Measurements from ENCODE around the gene HSDL1. TPM values are rescaled to one million over a fixed set of nuclear protein-coding genes. Genes with fewer than 3 reads are reported as not detected.

Gene HSDL1
- total RNA-seq, 4 donors from 2014 or later: 10.1 to 19.2 (median 13.3) TPM

GRCh38 chr16:84104231-84104630 lies 40.7 kb downstream of the HSDL1 start:
- no peak for ATAC-seq
- no peak overlapping the region for H3K27ac ChIP-seq
- WGBS, 2 donors (ENCODE audit: low coverage in 1 of 2): 76 to 83% methylated on average over 3 of the region's 3 CpGs

GRCh38 chr16:84103678-84104077 lies 41.3 kb downstream of the HSDL1 start:
- Histone ChIP-seq H3K36me3 (peaks cover 0 to 64% of the 10 kb centered on the region in 2 donors), H3K4me3 (no peak overlapping the region), H3K27me3 (no peaks in the 10 kb centered on the region), H3K4me1 (peaks cover 0 to 21% (median 0%) of the 10 kb centered on the region in 3 donors), H3K27ac (no peak overlapping the region), H3K9me3 (no peaks in the 10 kb centered on the region)
- WGBS, 2 donors (ENCODE audit: low coverage in 1 of 2): 60 to 67% methylated on average over 2 to 5 of the region's 5 CpGs
- ATAC-seq: no peak
- TF ChIP-seq CTCF (IDR thresholded peaks at IDR 0.05) (no peak), POLR2A (IDR thresholded peaks at IDR 0.05) (no peak), POLR2AphosphoS5 (IDR thresholded peaks at IDR 0.05) (no peak), EP300 (IDR thresholded peaks at IDR 0.05) (no peak)

More at GRCh38 chr16:84104231-84104630, 40.7 kb downstream of the HSDL1 start:
- no peak for TF ChIP-seq POLR2AphosphoS5 (IDR thresholded peaks at IDR 0.05)
- no peak for TF ChIP-seq POLR2A (IDR thresholded peaks at IDR 0.05)
- no peak for TF ChIP-seq CTCF (IDR thresholded peaks at IDR 0.05)
- TF ChIP-seq EP300 (IDR thresholded peaks at IDR 0.05): no peak
- no peak overlapping the region for H3K4me3 ChIP-seq
- H3K27me3 ChIP-seq: no peaks in the 10 kb centered on the region
- H3K9me3 ChIP-seq: no peaks in the 10 kb centered on the region
- H3K4me1 ChIP-seq: peaks cover 0 to 25% (median 0%) of the 10 kb centered on the region in 3 donors
- peaks cover 0 to 64% of the 10 kb centered on the region in 2 donors for H3K36me3 ChIP-seq

- H3K27ac ChIP-seq: no peak overlapping the region
- H3K4me1 ChIP-seq: peaks cover 0 to 10% (median 0%) of the 10 kb centered on the region in 3 donors
- no peak overlapping the region for H3K4me3 ChIP-seq
- ATAC-seq: no peak
- TF ChIP-seq CTCF (IDR thresholded peaks at IDR 0.05): no peak
- no peak for TF ChIP-seq POLR2A (IDR thresholded peaks at IDR 0.05)
- no peak for TF ChIP-seq POLR2AphosphoS5 (IDR thresholded peaks at IDR 0.05)
- no peak for TF ChIP-seq EP300 (IDR thresholded peaks at IDR 0.05)
- no peaks in the 10 kb centered on the region for H3K27me3 ChIP-seq
- 91 to 92% methylated on average over 6 to 7 of the region's 7 CpGs for WGBS, 2 donors (ENCODE audit: low coverage in 1 of 2)
- H3K36me3 ChIP-seq: peaks cover 4 to 81% of the 10 kb centered on the region in 2 donors
- no peaks in the 10 kb centered on the region for H3K9me3 ChIP-seq
Measured at GRCh38 chr16:84098939-84099338, 46.0 kb downstream of the HSDL1 start.

- Histone ChIP-seq H3K36me3 (peaks cover 4 to 100% of the 10 kb centered on the region in 2 donors), H3K4me1 (no peaks in the 10 kb centered on the region), H3K27me3 (no peaks in the 10 kb centered on the region), H3K4me3 (no peak overlapping the region), H3K27ac (no peak overlapping the region), H3K9me3 (no peaks in the 10 kb centered on the region)
- no peak for TF ChIP-seq POLR2A (IDR thresholded peaks at IDR 0.05)
- TF ChIP-seq POLR2AphosphoS5 (IDR thresholded peaks at IDR 0.05): no peak
- TF ChIP-seq EP300 (IDR thresholded peaks at IDR 0.05): no peak
- TF ChIP-seq CTCF (IDR thresholded peaks at IDR 0.05): no peak
- no peak for ATAC-seq
- 56 to 64% methylated on average over 4 of the region's 4 CpGs for WGBS, 2 donors (ENCODE audit: low coverage in 1 of 2)
Measured at GRCh38 chr16:84096447-84097005, 48.5 kb downstream of the HSDL1 start.

- no peaks in the 10 kb centered on the region for H3K4me1 ChIP-seq
- H3K27me3 ChIP-seq: no peaks in the 10 kb centered on the region
- no peak overlapping the region for H3K4me3 ChIP-seq
- peaks cover 4 to 100% of the 10 kb centered on the region in 2 donors for H3K36me3 ChIP-seq
- no peak for ATAC-seq
- no peak overlapping the region for H3K27ac ChIP-seq
- no peaks in the 10 kb centered on the region for H3K9me3 ChIP-seq
- WGBS, 2 donors (ENCODE audit: low coverage in 1 of 2): 93 to 98% methylated on average over 2 to 7 of the region's 14 CpGs
- no peak for TF ChIP-seq CTCF (IDR thresholded peaks at IDR 0.05)
- no peak for TF ChIP-seq POLR2A (IDR thresholded peaks at IDR 0.05)
Measured at GRCh38 chr16:84095466-84095865, 49.5 kb downstream of the HSDL1 start.
